ENCODE results near the gene TOMM6.

Gene TOMM6

DNA sequence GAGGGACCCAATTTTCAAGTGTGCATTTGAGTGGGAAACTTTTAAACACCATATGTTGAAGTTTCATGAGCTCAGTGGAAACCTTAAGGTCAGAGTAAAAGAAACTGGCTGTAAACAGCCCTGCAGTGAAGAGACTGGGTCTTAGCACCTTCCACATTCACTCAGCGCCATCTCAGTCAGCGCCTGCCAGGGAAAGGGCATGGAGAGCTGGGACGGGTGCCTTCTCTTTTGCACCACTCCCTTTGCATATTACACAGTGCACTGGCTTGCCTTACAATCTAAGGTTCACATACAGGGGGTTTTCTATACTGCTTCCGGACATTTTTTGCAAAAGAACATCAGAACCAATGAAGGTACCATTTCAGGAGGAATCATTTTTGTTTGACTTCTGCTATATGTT is 4.5 kb downstream of the TOMM6 start:
- no peak overlapping the region for H3K4me3 ChIP-seq (replicated peaks; ENCODE audit: low read depth, low read length)
- no peak for DNase-seq (ENCODE audit: extremely low read depth, low read depth)
- TF ChIP-seq, protein P1, sequence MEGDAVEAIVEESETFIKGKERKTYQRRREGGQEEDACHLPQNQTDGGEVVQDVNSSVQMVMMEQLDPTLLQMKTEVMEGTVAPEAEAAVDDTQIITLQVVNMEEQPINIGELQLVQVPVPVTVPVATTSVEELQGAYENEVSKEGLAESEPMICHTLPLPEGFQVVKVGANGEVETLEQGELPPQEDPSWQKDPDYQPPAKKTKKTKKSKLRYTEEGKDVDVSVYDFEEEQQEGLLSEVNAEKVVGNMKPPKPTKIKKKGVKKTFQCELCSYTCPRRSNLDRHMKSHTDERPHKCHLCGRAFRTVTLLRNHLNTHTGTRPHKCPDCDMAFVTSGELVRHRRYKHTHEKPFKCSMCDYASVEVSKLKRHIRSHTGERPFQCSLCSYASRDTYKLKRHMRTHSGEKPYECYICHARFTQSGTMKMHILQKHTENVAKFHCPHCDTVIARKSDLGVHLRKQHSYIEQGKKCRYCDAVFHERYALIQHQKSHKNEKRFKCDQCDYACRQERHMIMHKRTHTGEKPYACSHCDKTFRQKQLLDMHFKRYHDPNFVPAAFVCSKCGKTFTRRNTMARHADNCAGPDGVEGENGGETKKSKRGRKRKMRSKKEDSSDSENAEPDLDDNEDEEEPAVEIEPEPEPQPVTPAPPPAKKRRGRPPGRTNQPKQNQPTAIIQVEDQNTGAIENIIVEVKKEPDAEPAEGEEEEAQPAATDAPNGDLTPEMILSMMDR (IDR thresholded peaks at IDR 0.05; ENCODE audit: low read depth, low read length, missing control alignments) = no peak

DNA sequence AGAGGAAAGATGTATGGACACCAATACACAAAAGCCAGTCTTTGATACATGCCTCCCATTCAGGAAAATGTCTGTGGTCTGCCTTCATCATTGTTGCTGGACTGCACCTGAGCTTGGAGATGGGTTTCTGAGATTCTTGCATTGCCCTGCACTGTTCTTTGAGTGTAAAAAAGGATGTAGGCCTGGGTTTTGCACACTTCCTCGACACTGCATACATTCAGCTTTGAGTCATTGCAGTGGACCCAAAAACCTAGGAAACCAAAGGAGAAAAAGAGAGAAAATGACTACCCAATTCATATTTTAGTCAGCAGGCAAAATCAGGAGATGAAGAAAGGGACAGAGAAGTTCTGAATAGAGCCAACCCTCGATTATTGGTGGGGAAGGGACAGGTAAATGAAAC is 9.0 kb downstream of the TOMM6 start:
- no peak overlapping the region for H3K4me3 ChIP-seq (replicated peaks; ENCODE audit: low read depth, low read length)
- TF ChIP-seq, protein P1 (IDR thresholded peaks at IDR 0.05; ENCODE audit: low read depth, low read length, missing control alignments) = no peak
- DNase-seq (ENCODE audit: extremely low read depth, low read depth) = no peak

DNA sequence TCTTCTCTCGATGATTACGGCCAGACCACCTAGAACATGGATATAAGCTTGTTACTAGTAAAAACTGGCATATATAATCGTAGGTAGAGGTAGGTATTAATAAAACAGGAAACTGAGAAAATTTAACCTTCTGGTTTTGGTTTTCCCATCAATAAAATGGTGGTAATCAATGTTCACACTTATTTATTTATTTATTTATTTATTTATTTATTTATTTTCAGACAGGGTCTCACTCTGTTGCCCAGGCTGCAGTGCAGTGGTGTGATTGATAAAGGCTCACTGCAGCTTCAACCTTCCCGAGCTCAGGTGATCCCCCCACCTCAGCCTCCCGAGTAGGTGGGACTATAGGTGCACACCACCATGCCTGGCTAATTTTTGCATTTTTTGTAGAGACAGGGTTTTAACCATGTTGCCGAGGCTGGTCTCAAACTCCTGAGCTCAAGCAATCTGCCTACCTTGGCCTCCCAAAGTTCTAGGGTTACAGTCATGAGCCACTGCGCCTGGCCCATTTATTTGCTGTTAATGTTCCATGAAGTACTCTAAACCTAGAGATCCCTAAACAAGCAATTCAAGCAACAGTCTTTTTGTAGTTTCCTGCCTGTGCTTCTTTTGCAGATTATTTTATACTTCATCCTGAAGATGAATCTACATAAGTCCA is 11.5 kb downstream of the TOMM6 start:
- TF ChIP-seq, protein P1 (IDR thresholded peaks at IDR 0.05; ENCODE audit: low read depth, low read length, missing control alignments) = no peak
- no peak for DNase-seq (ENCODE audit: extremely low read depth, low read depth)
- H3K4me3 ChIP-seq (replicated peaks; ENCODE audit: low read depth, low read length) = no peak overlapping the region

DNA sequence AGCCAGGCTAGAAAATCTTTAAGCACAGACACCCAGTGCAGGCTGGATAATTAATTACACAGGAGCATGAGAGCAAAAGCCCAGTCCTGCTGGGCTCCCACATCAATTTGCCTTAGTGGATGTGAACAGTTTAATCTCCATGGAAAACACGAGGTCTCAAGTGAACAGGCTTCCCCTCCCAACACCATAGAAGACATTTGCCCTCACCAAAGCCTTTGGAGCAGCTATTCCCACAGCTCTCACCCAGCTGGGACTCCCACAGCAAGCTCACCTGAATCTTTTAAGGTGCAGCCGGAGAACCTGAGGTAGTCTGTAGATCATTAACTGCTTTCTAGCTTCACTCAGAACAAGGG is 12.0 kb downstream of the TOMM6 start:
- TF ChIP-seq, protein P1 (IDR thresholded peaks at IDR 0.05; ENCODE audit: low read depth, low read length, missing control alignments) = no peak
- DNase-seq (ENCODE audit: extremely low read depth, low read depth) = no peak
- no peak overlapping the region for H3K4me3 ChIP-seq (replicated peaks; ENCODE audit: low read depth, low read length)

DNA sequence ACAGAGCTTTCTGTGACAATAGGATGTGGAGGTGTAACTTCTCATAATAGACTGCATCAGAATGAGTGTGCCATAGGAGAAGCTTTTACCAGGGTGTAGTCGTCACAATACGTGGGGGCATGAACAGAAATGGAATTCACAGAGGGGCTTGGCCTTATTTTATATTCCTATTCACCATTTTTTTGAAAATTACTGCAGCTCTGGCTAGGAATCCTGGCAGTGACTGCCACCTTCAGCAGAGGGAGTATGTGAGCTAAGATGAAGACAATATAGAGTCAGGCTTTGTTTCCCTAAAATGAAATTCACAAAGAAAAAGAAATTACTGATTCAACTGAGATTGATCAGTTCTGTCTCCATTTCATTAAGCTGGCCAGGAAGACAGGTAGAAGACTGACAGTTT is 13.9 kb downstream of the TOMM6 start:
- DNase-seq (ENCODE audit: extremely low read depth, low read depth) = no peak
- no peak overlapping the region for H3K4me3 ChIP-seq (replicated peaks; ENCODE audit: low read depth, low read length)
- TF ChIP-seq, protein P1 (IDR thresholded peaks at IDR 0.05; ENCODE audit: low read depth, low read length, missing control alignments) = peak; percentile 67

DNA sequence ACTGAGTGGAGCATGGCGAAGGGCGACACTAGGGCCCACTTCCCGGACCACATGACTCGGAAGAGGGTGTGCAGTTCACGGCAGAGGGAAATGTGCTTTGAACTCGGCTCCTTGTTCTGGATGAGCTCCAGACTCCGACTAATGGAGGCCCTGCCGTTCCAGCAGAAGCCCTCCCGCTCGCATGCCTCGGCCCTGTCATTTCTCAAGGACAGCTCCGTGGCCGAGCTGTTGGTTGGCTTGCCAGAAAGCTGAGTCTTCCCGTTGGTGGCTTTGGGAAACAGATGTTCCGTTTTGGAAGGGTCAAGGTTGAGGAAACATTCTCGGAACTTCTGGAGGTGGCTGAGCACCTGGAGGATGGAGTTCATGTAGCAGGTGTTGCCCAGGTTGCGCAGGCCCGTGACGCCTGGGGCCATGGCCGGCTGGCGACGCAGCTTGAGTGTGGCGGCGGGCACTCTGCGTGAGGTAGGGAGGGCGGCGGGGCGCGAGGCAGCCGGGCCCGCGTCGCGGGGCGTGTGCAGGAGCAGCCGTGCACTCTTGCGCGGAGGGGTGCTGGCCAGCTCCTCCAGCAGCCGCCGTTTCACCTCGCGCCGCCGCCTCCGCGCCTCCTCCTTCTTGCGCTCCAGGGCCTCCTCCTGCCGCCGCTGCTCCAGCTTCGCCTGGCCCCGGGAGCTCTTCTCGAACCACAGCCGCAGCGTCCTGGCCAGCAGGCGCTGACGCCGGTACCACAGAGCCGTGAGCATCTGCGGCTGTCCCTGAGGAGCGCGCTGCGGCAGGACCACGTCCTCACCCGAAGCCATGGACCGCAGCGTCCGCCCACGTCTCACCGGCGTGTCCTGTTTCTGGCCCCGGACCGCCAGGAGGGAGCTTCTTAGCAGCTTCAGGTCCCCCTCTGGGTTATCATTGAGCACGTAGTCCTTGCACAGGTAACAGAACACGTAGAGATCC is 18.6 kb downstream of the TOMM6 start:
- no peak overlapping the region for H3K4me3 ChIP-seq (replicated peaks; ENCODE audit: low read depth, low read length)
- TF ChIP-seq, protein P1 (IDR thresholded peaks at IDR 0.05; ENCODE audit: low read depth, low read length, missing control alignments) = no peak
- no peak for DNase-seq (ENCODE audit: extremely low read depth, low read depth)
